ENCODE results near the gene BEGAIN. TPM values are rescaled to one million over a fixed set of nuclear protein-coding genes. Genes with fewer than 3 reads are reported as not detected.

Gene BEGAIN
- total and polyA plus RNA-seq, 10 donors: 1.8 to 10.0 (median 5.6) TPM

DNA sequence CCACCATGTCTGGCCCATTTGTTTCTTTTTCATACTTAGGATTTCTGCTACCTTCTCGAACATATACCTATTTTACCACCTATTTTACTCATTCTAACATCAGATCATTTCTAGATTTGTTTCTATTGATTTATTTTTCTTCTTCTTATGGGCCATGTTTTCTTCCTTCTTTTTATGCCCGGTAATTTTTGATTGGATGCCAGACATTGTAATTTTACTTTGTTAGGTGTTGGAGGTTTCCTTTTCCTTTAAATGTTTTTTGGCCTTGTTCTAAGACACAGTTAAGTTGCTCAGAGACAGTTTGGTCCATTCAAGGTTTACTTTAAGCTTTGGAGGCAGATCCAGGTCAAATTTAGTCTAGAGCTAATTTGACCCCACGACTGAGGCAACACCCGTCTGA is 14.7 kb upstream of the BEGAIN start:
- no peaks in the 10 kb centered on the region for H3K36me3 ChIP-seq
- H3K27me3 ChIP-seq (replicated peaks in 1 of 7): peaks cover 0 to 11% (median 0%) of the 10 kb centered on the region in 7 donors
- intact Hi-C loops (cut with DNase I; ENCODE audit: low total_unique reads): no loop called here
- TF ChIP-seq, protein P1, sequence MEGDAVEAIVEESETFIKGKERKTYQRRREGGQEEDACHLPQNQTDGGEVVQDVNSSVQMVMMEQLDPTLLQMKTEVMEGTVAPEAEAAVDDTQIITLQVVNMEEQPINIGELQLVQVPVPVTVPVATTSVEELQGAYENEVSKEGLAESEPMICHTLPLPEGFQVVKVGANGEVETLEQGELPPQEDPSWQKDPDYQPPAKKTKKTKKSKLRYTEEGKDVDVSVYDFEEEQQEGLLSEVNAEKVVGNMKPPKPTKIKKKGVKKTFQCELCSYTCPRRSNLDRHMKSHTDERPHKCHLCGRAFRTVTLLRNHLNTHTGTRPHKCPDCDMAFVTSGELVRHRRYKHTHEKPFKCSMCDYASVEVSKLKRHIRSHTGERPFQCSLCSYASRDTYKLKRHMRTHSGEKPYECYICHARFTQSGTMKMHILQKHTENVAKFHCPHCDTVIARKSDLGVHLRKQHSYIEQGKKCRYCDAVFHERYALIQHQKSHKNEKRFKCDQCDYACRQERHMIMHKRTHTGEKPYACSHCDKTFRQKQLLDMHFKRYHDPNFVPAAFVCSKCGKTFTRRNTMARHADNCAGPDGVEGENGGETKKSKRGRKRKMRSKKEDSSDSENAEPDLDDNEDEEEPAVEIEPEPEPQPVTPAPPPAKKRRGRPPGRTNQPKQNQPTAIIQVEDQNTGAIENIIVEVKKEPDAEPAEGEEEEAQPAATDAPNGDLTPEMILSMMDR (IDR thresholded peaks at IDR 0.05 in 8 of 11, conservative IDR thresholded peaks at IDR 0.05 in 3 of 11): no peak
- TF ChIP-seq POLR2A (IDR thresholded peaks at IDR 0.05): no peak
- no peak for TF ChIP-seq POLR2AphosphoS5 (IDR thresholded peaks at IDR 0.05)
- peaks cover 0 to 7% (median 0%) of the 10 kb centered on the region in 6 donors for H3K4me1 ChIP-seq
- peaks cover 8 to 30% (median 22%) of the 10 kb centered on the region in 8 donors for H3K9me3 ChIP-seq
- H3K4me3 ChIP-seq: no peak overlapping the region
- DNase-seq: no peak
- 85 to 95% (median 90%) methylated on average over 4 of the region's 4 CpGs for WGBS, 5 donors
- H3K27ac ChIP-seq: no peak overlapping the region

DNA sequence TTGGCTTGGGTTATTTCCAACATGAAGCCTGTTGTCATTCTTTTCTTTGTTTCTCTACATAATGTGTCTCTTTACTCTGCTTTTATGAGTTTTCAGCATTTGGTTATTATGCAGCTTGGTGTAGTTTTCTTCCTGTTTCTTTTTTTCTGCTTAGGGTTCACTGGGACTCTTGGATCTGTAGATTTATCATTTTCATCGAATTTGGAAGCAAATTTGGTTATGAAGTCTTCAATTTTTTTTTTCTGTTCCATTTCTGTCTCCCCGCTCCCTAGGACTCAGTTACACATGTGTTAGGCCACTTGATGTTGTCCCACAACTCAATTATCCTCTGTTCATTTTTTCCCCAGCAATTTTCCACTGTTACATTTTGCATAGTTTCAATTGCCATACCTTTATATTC is 13.8 kb upstream of the BEGAIN start:
- H3K36me3 ChIP-seq: no peaks in the 10 kb centered on the region
- WGBS, 5 donors: 75 to 89% (median 82%) methylated on average over 2 of the region's 2 CpGs
- peaks cover 0 to 11% (median 0%) of the 10 kb centered on the region in 7 donors for H3K27me3 ChIP-seq (replicated peaks in 1 of 7)
- no peak for DNase-seq
- no peak overlapping the region for H3K27ac ChIP-seq
- intact Hi-C loops (cut with DNase I; ENCODE audit: low total_unique reads): no loop called here
- H3K4me3 ChIP-seq: no peak overlapping the region
- peaks cover 0 to 7% (median 0%) of the 10 kb centered on the region in 6 donors for H3K4me1 ChIP-seq
- no peak for TF ChIP-seq POLR2A (IDR thresholded peaks at IDR 0.05)
- TF ChIP-seq, protein P1 (IDR thresholded peaks at IDR 0.05 in 8 of 11, conservative IDR thresholded peaks at IDR 0.05 in 3 of 11): no peak
- TF ChIP-seq POLR2AphosphoS5 (IDR thresholded peaks at IDR 0.05): no peak
- H3K9me3 ChIP-seq: peaks cover 8 to 30% (median 22%) of the 10 kb centered on the region in 8 donors

DNA sequence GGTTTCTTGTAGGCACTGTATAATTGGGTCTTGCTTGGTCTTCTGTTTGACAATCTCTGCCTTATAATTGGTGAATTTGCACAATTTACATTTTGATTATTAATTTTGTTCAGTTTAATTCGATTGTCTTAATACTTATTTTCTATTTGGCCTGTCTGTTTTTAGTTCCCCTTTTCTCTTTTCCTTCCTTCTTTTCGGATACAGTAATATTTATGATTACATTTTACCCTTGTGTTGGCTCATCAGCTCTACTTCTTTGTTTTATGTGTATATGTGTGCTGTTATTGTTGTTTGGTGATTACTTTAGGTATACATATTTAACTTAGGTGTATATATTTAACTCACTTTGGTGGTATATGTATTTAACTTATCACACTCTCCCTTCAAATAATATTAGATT is 12.8 kb upstream of the BEGAIN start:
- Histone ChIP-seq H3K27me3 (replicated peaks in 1 of 7) (peaks cover 0 to 10% (median 0%) of the 10 kb centered on the region in 7 donors), H3K36me3 (no peaks in the 10 kb centered on the region), H3K4me1 (peaks cover 0 to 7% (median 0%) of the 10 kb centered on the region in 6 donors), H3K4me3 (no peak overlapping the region), H3K27ac (no peak overlapping the region), H3K9me3 (peaks cover 8 to 30% (median 22%) of the 10 kb centered on the region in 8 donors)
- WGBS, 5 donors: 14 to 38% (median 33%) methylated on average over 2 of the region's 2 CpGs
- DNase-seq: no peak
- intact Hi-C loops (cut with DNase I; ENCODE audit: low total_unique reads): no loop called here
- TF ChIP-seq POLR2AphosphoS5 (IDR thresholded peaks at IDR 0.05) (no peak), POLR2A (IDR thresholded peaks at IDR 0.05) (no peak)
- TF ChIP-seq, protein P1 (IDR thresholded peaks at IDR 0.05 in 8 of 11, conservative IDR thresholded peaks at IDR 0.05 in 3 of 11): no peak

DNA sequence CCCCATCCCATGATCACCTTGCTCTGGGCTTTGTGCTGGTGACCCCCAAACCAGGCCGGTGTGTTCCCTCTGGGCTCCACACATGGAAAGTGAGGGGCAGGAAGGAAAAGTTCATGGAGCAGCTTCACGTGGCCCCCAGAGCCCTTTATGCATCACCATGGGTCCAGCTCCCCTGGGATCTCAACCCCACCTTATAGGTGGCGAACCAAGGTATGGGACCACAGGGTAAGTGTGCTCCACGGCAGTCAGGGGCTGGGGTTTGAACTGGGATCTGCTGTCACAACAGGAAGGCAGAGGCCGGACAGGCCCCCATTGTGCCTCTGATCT is 7.4 kb upstream of the BEGAIN start:
- H3K4me3 ChIP-seq: no peak overlapping the region
- H3K27ac ChIP-seq: no peak overlapping the region
- no peaks in the 10 kb centered on the region for H3K36me3 ChIP-seq
- H3K27me3 ChIP-seq (replicated peaks in 1 of 7): peaks cover 0 to 41% (median 0%) of the 10 kb centered on the region in 7 donors
- 82 to 88% (median 86%) methylated on average over 5 of the region's 5 CpGs for WGBS, 5 donors
- TF ChIP-seq POLR2A (IDR thresholded peaks at IDR 0.05) (no peak), POLR2AphosphoS5 (IDR thresholded peaks at IDR 0.05) (no peak)
- TF ChIP-seq, protein P1 (IDR thresholded peaks at IDR 0.05 in 8 of 11, conservative IDR thresholded peaks at IDR 0.05 in 3 of 11): no peak
- intact Hi-C loops (cut with DNase I; ENCODE audit: low total_unique reads): no loop called here
- DNase-seq: no peak
- H3K9me3 ChIP-seq: no peaks in the 10 kb centered on the region
- peaks cover 0 to under 1% (median 0%) of the 10 kb centered on the region in 6 donors for H3K4me1 ChIP-seq

All from spleen (tissue), 11 donors.